H1 (cell line): Measurements from ENCODE around the gene TNPO2. TPM values are rescaled to one million over a fixed set of nuclear protein-coding genes. Genes with fewer than 3 reads are reported as not detected.

ENCODE experiments used
- CTCF ChIA-PET: fragments of 300-600 bp; sonication (Branson Sonifier 250); formaldehyde crosslinking; loops from one replicate; lab custom pipeline; 2021; ENCODE audit not compliant: partially characterized antibody; lab: Charles Lee
- POLR2A ChIA-PET: fragments of 300-600 bp; sonication (Branson Sonifier 250); formaldehyde crosslinking; loops from one replicate; lab custom pipeline; 2021; ENCODE audit warnings: inconsistent platforms; ENCODE audit not compliant: partially characterized antibody; lab: Charles Lee
- DNase-seq, 2 experiments: peaks; one replicate each; pipeline versions ENCODE4 v3.0.0 to v3.0.0-alpha.2; 2010 to 2022; ENCODE audit warnings: low spot score in 2 of 2, low read depth in 1 of 2, mixed read lengths in 1 of 2
- FAIRE-seq: peaks from 2 replicates; lab custom pipeline; 2011; peaks lifted over from hg19 to GRCh38; lab: Jason Lieb, UNC
- H2AFZ ChIP-seq: 2 replicates; pipeline ENCODE4 v1.8.1; 2012; ENCODE audit warnings: low read length, inconsistent platforms
- H2AK5ac ChIP-seq: 2 replicates; pipeline ENCODE4 v1.6.1; 2013; ENCODE audit warnings: low read depth, low read length
- H2BK120ac ChIP-seq: replicated peaks from 2 replicates; pipeline ENCODE3; 2013; ENCODE audit warnings: low read depth, low read length, inconsistent platforms
- H2BK12ac ChIP-seq: 2 replicates; pipeline ENCODE4 v1.6.1; 2013; ENCODE audit warnings: low read depth, low read length
- H2BK15ac ChIP-seq: 2 replicates; pipeline ENCODE4 v1.6.1; 2013; ENCODE audit warnings: low read length
- H2BK20ac ChIP-seq: 2 replicates; pipeline ENCODE4 v1.6.1; 2013; ENCODE audit warnings: low read length
- H2BK5ac ChIP-seq: 2 replicates; pipeline ENCODE4 v1.6.1; 2013; ENCODE audit warnings: low read depth, low read length
- H3K14ac ChIP-seq: 2 replicates; pipeline ENCODE4 v1.6.1; 2013; ENCODE audit warnings: inconsistent platforms; ENCODE audit not compliant: insufficient read length
- H3K18ac ChIP-seq: 2 replicates; pipeline ENCODE4 v1.6.1; 2013; ENCODE audit warnings: low read length; ENCODE audit errors: extremely low read depth
- H3K23ac ChIP-seq: 2 replicates; pipeline ENCODE4 v1.6.1; 2013; ENCODE audit warnings: inconsistent platforms; ENCODE audit not compliant: insufficient read length
- H3K23me2 ChIP-seq: 2 replicates; pipeline ENCODE4 v1.6.1; 2013; ENCODE audit warnings: low read depth, low read length
- H3K27ac ChIP-seq: 2 replicates; pipeline ENCODE4 v1.6.1; 2011; ENCODE audit warnings: low read depth, low read length, inconsistent platforms
- H3K27me3 ChIP-seq, 4 experiments: replicated peaks in 1 of 4; 1 replicate in 1 of 4; 2 replicates in 3 of 4; pipeline versions ENCODE4 v1.6.1 to v1.8.1; 2011 to 2013; ENCODE audit warnings: low read length in 3 of 4, mild to moderate bottlenecking in 3 of 4, inconsistent platforms in 2 of 4, mixed read lengths in 2 of 4, moderate library complexity in 1 of 4; ENCODE audit not compliant: control insufficient read depth in 3 of 4, insufficient read depth in 3 of 4; ENCODE audit errors: extremely low read depth in 1 of 4
- H3K36me3 ChIP-seq, 4 experiments: 2 replicates each; pipeline versions ENCODE4 v1.6.1 to v1.8.1; 2011 to 2013; ENCODE audit warnings: mild to moderate bottlenecking in 4 of 4, low read length in 3 of 4, moderate library complexity in 2 of 4, control low read depth in 1 of 4, inconsistent platforms in 1 of 4; ENCODE audit not compliant: insufficient read depth in 4 of 4, control insufficient read depth in 2 of 4
- H3K4ac ChIP-seq: replicated peaks from 2 replicates; pipeline ENCODE3; 2013; ENCODE audit warnings: low read length, low read depth, mixed read lengths, inconsistent platforms; ENCODE audit not compliant: insufficient read length
- H3K4me1 ChIP-seq, 4 experiments: replicated peaks in 1 of 4; 1 replicate in 1 of 4; 2 replicates in 3 of 4; pipeline versions ENCODE4 v1.6.1 to v1.8.1; 2011 to 2013; ENCODE audit warnings: low read length in 3 of 4, inconsistent platforms in 2 of 4, mixed read lengths in 1 of 4; ENCODE audit not compliant: insufficient read depth in 4 of 4, control insufficient read depth in 3 of 4
- H3K4me2 ChIP-seq, 2 experiments: 2 replicates each; pipeline versions ENCODE4 v1.6.1 to v1.8.1; 2011 to 2013; ENCODE audit warnings: low read depth in 2 of 2, low read length in 2 of 2, control low read depth in 1 of 2, inconsistent platforms in 1 of 2, mild to moderate bottlenecking in 1 of 2; ENCODE audit not compliant: insufficient read depth in 1 of 2
- H3K4me3 ChIP-seq, 4 experiments: fragments of 200-600, 300-600 bp in 1 of 4; sonication (generic), shearing (Covaris generic), sonication (Bioruptor Twin) in 1 of 4; 2 replicates each; pipeline versions ENCODE4 v1.5.1 to v1.8.1; 2011 to 2016; ENCODE audit warnings: low read length in 4 of 4, low read depth in 3 of 4, control low read depth in 2 of 4, inconsistent platforms in 2 of 4, mild to moderate bottlenecking in 2 of 4, mixed read lengths in 1 of 4, moderate library complexity in 1 of 4; ENCODE audit not compliant: insufficient read depth in 2 of 4; ENCODE audit errors: extremely low read depth in 1 of 4
- H3K56ac ChIP-seq: replicated peaks from 2 replicates; pipeline ENCODE3; 2013; ENCODE audit warnings: low read depth, mild to moderate bottlenecking, mixed read lengths, low read length, inconsistent platforms; ENCODE audit not compliant: insufficient read length
- H3K79me1 ChIP-seq: 2 replicates; pipeline ENCODE4 v1.6.1; 2013; ENCODE audit warnings: low read depth, low read length, control low read depth
- H3K79me2 ChIP-seq, 2 experiments: 2 replicates each; pipeline versions ENCODE4 v1.6.1 to v1.8.1; 2012 to 2013; ENCODE audit warnings: low read length in 2 of 2, mild to moderate bottlenecking in 2 of 2, inconsistent platforms in 1 of 2; ENCODE audit not compliant: insufficient read depth in 2 of 2, control insufficient read depth in 1 of 2
- H3K9ac ChIP-seq, 4 experiments: replicated peaks in 1 of 4; 1 replicate in 1 of 4; 2 replicates in 3 of 4; pipeline versions ENCODE4 v1.6.1 to v1.8.1; 2011 to 2013; ENCODE audit warnings: low read depth in 3 of 4, low read length in 3 of 4, control low read depth in 2 of 4, mild to moderate bottlenecking in 2 of 4, moderate library complexity in 2 of 4, inconsistent platforms in 1 of 4; ENCODE audit errors: extremely low read depth in 1 of 4
- H3K9me3 ChIP-seq, 2 experiments: 2 replicates each; pipeline versions ENCODE4 v1.6.1 to v1.8.1; 2012 to 2013; ENCODE audit warnings: mild to moderate bottlenecking in 2 of 2, moderate library complexity in 2 of 2, control low read depth in 1 of 2, inconsistent platforms in 1 of 2, low read depth in 1 of 2, low read length in 1 of 2, mixed read lengths in 1 of 2; ENCODE audit not compliant: insufficient read depth in 2 of 2
- H4K20me1 ChIP-seq, 2 experiments: replicated peaks in 1 of 2; 2 replicates each; pipeline versions ENCODE3 to v1.8.1; 2011 to 2013; ENCODE audit warnings: inconsistent platforms in 2 of 2, low read length in 2 of 2, mild to moderate bottlenecking in 1 of 2; ENCODE audit not compliant: insufficient read depth in 2 of 2, control insufficient read depth in 1 of 2
- H4K5ac ChIP-seq: 2 replicates; pipeline ENCODE4 v1.6.1; 2013; ENCODE audit warnings: low read length, low read depth, mixed read lengths, inconsistent platforms; ENCODE audit not compliant: insufficient read length
- H4K8ac ChIP-seq: 2 replicates; pipeline ENCODE4 v1.8.0; 2013; ENCODE audit warnings: mild to moderate bottlenecking, moderate library complexity, low read length, inconsistent platforms; ENCODE audit not compliant: insufficient read depth; ENCODE audit errors: extremely low read depth
- H4K91ac ChIP-seq: replicated peaks from 2 replicates; pipeline ENCODE3; 2013; ENCODE audit warnings: low read length, mixed read lengths, inconsistent platforms; ENCODE audit not compliant: insufficient read length
- ATF2 ChIP-seq: IDR thresholded peaks from 2 replicates; pipeline ENCODE4 v1.6.1; 2012; ENCODE audit warnings: low read length, inconsistent platforms
- CEBPB ChIP-seq: IDR thresholded peaks from 2 replicates; pipeline ENCODE4 v1.6.1; 2012; ENCODE audit warnings: low read depth, low read length
- CHD1 ChIP-seq: IDR thresholded peaks from 2 replicates; pipeline ENCODE4 v1.6.1; 2012; ENCODE audit warnings: low read depth, low read length, improper control_type of control experiment
- CREB1 ChIP-seq: IDR thresholded peaks from 2 replicates; pipeline ENCODE4 v1.6.1; 2012; ENCODE audit warnings: inconsistent platforms
- HDAC2 ChIP-seq, 2 experiments: fragments of 300-600 bp in 1 of 2; sonication (generic) in 1 of 2; IDR thresholded peaks; 2 replicates each; pipeline ENCODE4 v1.6.1; 2011 to 2012; ENCODE audit warnings: low read depth in 2 of 2, low read length in 2 of 2, mild to moderate bottlenecking in 2 of 2, moderate library complexity in 2 of 2, borderline replicate concordance in 1 of 2, inconsistent platforms in 1 of 2
- KDM5A ChIP-seq: fragments of 200-600 bp; IDR thresholded peaks from 2 replicates; pipeline ENCODE4 v1.7.1; 2012; ENCODE audit warnings: mild to moderate bottlenecking, low read length, inconsistent platforms, mixed read lengths
- POU5F1 ChIP-seq: IDR thresholded peaks from 2 replicates; pipeline ENCODE4 v1.6.1; 2011; ENCODE audit warnings: low read depth, mild to moderate bottlenecking, low read length, moderate library complexity
- RXRA ChIP-seq: IDR thresholded peaks from 2 replicates; pipeline ENCODE4 v1.6.1; 2011; ENCODE audit warnings: low read depth, mild to moderate bottlenecking, low read length, moderate library complexity; ENCODE audit not compliant: insufficient read depth
- SRF ChIP-seq: IDR thresholded peaks from 2 replicates; pipeline ENCODE4 v1.6.1; 2011; ENCODE audit warnings: mild to moderate bottlenecking, low read depth, low read length, moderate library complexity
- SUZ12 ChIP-seq: fragments of 200-600 bp; sonication (generic); IDR thresholded peaks from 2 replicates; pipeline ENCODE4 v1.6.1; 2012; ENCODE audit warnings: mild to moderate bottlenecking, inconsistent platforms, low read length, moderate library complexity, mixed read lengths
- USF2 ChIP-seq: IDR thresholded peaks from 2 replicates; pipeline ENCODE4 v1.6.1; 2011; ENCODE audit warnings: low read length, improper control_type of control experiment
- YY1 ChIP-seq: IDR thresholded peaks from 2 replicates; pipeline ENCODE4 v1.6.1; 2011; ENCODE audit warnings: low read depth, mild to moderate bottlenecking, low read length
- WGBS, 2 experiments: shearing (Covaris generic) in 1 of 2; methylation state at CpG; one replicate each; pipeline versions ENCODE4 v1.1.6 to v1.1.7; 2013 to 2015; ENCODE audit warnings: low lambda C conversion rate in 2 of 2, mixed read lengths in 2 of 2, inconsistent platforms in 1 of 2, low coverage in 1 of 2, missing lambda C conversion rate in 1 of 2; ENCODE audit not compliant: insufficient replicate concordance in 2 of 2, insufficient coverage in 1 of 2, insufficient read length in 1 of 2; ENCODE audit errors: extremely low coverage in 1 of 2, missing lambda C conversion rate in 1 of 2; 5-methylcytosine and 5-hydroxymethylcytosine counted together
- polyA plus RNA-seq, 7 experiments: library from polyadenylated mRNA; depleted of rRNA in 3 of 7; stranded (reverse) in 5 of 7; unstranded in 2 of 7; fragments of >200 nt in 5 of 7; fragments of 200-250 nt in 2 of 7; gene quantifications; 1 replicate in 5 of 7; 2 replicates in 1 of 7; 4 replicates in 1 of 7; pipeline versions ENCODE4 v1.2.1 to v1.2.3, GENCODE V29; 2011 to 2013; ENCODE audit warnings: missing spikeins in 2 of 7, mixed read lengths in 2 of 7
- total RNA-seq: library from RNA; stranded (reverse); fragmentation: NEBNext Ultra II Directional; extraction: Animal tissue kit (Norgen Biotek cat#: 25700); gene quantifications from 2 replicates; pipeline ENCODE4 v1.2.1, GENCODE V29; 2021

Gene TNPO2
- total and polyA plus RNA-seq, 2 of the 8 experiments (the other 6 are each of a cell fraction or from before 2014, with no cell fraction given): 112 to 121 TPM

GRCh38 chr19:12692960-12693359 is 30.8 kb downstream of the TNPO2 start:
- Histone ChIP-seq H4K91ac (no peak overlapping the region), H3K4ac (no peak overlapping the region), H3K56ac (no peak overlapping the region), H2BK5ac (no peak overlapping the region), H3K36me3 (no peaks in the 10 kb centered on the region), H3K79me1 (no peaks in the 10 kb centered on the region), H2BK120ac (no peak overlapping the region), H2BK20ac (no peak overlapping the region), H3K9ac (no peak overlapping the region), H3K9me3 (no peaks in the 10 kb centered on the region), H2BK12ac (no peak overlapping the region), H3K4me2 (no peak overlapping the region), H4K20me1 (peaks cover 0 to 9% of the 10 kb centered on the region in 2 experiments), H3K14ac (no peak overlapping the region), H3K23ac (no peak overlapping the region), H3K4me1 (peaks cover 0 to 4% (median 3%) of the 10 kb centered on the region in 4 experiments; a peak in 2 of 7 replicates), H3K27me3 (no peaks in the 10 kb centered on the region), H2AFZ (no peak overlapping the region), H2BK15ac (no peak overlapping the region), H4K8ac (no peak overlapping the region), H4K5ac (no peak overlapping the region), H3K4me3 (no peak overlapping the region), H3K18ac (no peak overlapping the region), H3K79me2 (no peaks in the 10 kb centered on the region), H3K23me2 (peaks cover 7% of the 10 kb centered on the region; the same call in 1 of the 2 replicates), H2AK5ac (no peak overlapping the region), H3K27ac (no peak overlapping the region)
- WGBS, 2 experiments: 88% methylated on average over 5 of the region's 5 CpGs; no CpG with 5 or more reads in 1 of the 2 experiments
- DNase-seq (no peak), FAIRE-seq (no peak)
- CTCF ChIA-PET: interaction anchor here (1.9 kb wide), 1 partner anchor 18 kb away, joined by 4 read pairs; no protein-coding TSS in a partner anchor
- POLR2A ChIA-PET: interaction anchor here (1.4 to 9.2 kb wide), 2 partner anchors 14 to 44 kb away, joined by 4 to 93 read pairs; partner anchors contain the start of genes DHPS and GET3
- TF ChIP-seq POU5F1: no peak
- no peak for TF ChIP-seq RXRA
- TF ChIP-seq CHD1: no peak
- TF ChIP-seq ATF2: no peak
- no peak for TF ChIP-seq YY1
- TF ChIP-seq KDM5A: no peak
- no peak for TF ChIP-seq SRF
- TF ChIP-seq CREB1: no peak
- no peak for TF ChIP-seq SUZ12
- no peak for TF ChIP-seq CEBPB
- no peak for TF ChIP-seq USF2
- TF ChIP-seq HDAC2 (IDR thresholded peaks at IDR 0.05; ENCODE audit: borderline replicate concordance in 1 of 2, low read depth in 2 of 2, low read length in 2 of 2): no peak
